Stomach (tissue), 9 donors: Measurements from ENCODE around the gene WNT9B. TPM values are rescaled to one million over a fixed set of nuclear protein-coding genes. Genes with fewer than 3 reads are reported as not detected.

Source experiments
- DNase-seq, 2 donors: peaks; one replicate each; pipeline versions ENCODE4 v3.0.0 to v3.0.0-alpha.2; 2013 to 2019
- H3K27ac ChIP-seq, 5 donors: fragments of 200-600 bp in 4 of 5; sonication (generic) in 4 of 5; one replicate each; pipeline ENCODE4 v1.5.1; 2013 to 2019; ENCODE audit warnings: mild to moderate bottlenecking in 1 of 5, moderate library complexity in 1 of 5
- H3K27me3 ChIP-seq, 3 donors: fragments of 200-600 bp; sonication (generic); one replicate each; pipeline ENCODE4 v1.5.1; 2017 to 2019; ENCODE audit warnings: mixed run types in 1 of 3
- H3K36me3 ChIP-seq, 4 donors: fragments of 200-600 bp; sonication (generic); 1 replicate in 3 of 4; 2 replicates in 1 of 4; pipeline ENCODE4 v1.5.1; 2016 to 2019
- H3K4me1 ChIP-seq, 4 donors: fragments of 200-600 bp; sonication (generic); one replicate each; pipeline ENCODE4 v1.5.1; 2016 to 2019
- H3K4me3 ChIP-seq, 4 donors: fragments of 200-600 bp; sonication (generic) in 3 of 4; one replicate each; pipeline ENCODE4 v1.5.1; 2016 to 2019; ENCODE audit warnings: mild to moderate bottlenecking in 1 of 4
- H3K9me3 ChIP-seq, 4 donors: fragments of 200-600 bp; sonication (generic); one replicate each; pipeline ENCODE4 v1.5.1; 2016 to 2019
- CTCF ChIP-seq, 7 experiments: fragments of 450-650 bp in 4 of 7; fragments of 200-600 bp in 3 of 7; sonication (generic) in 3 of 7; IDR thresholded peaks; one replicate each; pipeline ENCODE4 v1.5.1; 2016 to 2019; ENCODE audit warnings: antibody characterized with exemption in 7 of 7, control low read depth in 2 of 7, mild to moderate bottlenecking in 1 of 7
- EP300 ChIP-seq: sonication (generic); formaldehyde crosslinking; IDR thresholded peaks from one replicate; pipeline ENCODE4 v1.6.1; 2017; ENCODE audit warnings: antibody characterized with exemption
- POLR2A ChIP-seq, 4 donors: fragments of 450-650 bp; IDR thresholded peaks; one replicate each; pipeline ENCODE4 v1.6.1; 2016; ENCODE audit warnings: antibody characterized with exemption in 4 of 4, control low read depth in 2 of 4, mild to moderate bottlenecking in 1 of 4, moderate library complexity in 1 of 4
- POLR2AphosphoS5 ChIP-seq, 3 donors: sonication (generic); formaldehyde crosslinking; IDR thresholded peaks; one replicate each; pipeline ENCODE4 v1.6.1; 2016; ENCODE audit warnings: antibody characterized with exemption in 3 of 3
- WGBS, 5 donors: extraction: QIAGEN DNeasy Blood & Tissue Kit in 3 of 5; methylation state at CpG; one replicate each; pipeline versions ENCODE4 v1.1.5 to v1.1.7; 2013 to 2018; 5-methylcytosine and 5-hydroxymethylcytosine counted together
- intact Hi-C: fragments of 100-400 bp; cut with DNase I; formaldehyde crosslinking; loops from one replicate; pipeline ENCODE4 v1.15.1; 2023; ENCODE audit warnings: low total_unique reads
- polyA plus RNA-seq, 3 donors: library from polyadenylated mRNA; stranded (reverse); fragments of 200-250 nt; gene quantifications; one replicate each; pipeline ENCODE4 v1.2.3, GENCODE V29; 2013
- total RNA-seq, 5 donors: library from RNA; depleted of rRNA; stranded (reverse); fragments of >200 nt; gene quantifications; one replicate each; pipeline versions ENCODE4 v1.1.0 to v1.2.3, GENCODE V29; 2014 to 2016
- donor health status: healthy with polysubstance abuse.
- donor health status: Bipolar disorder and iron deficiency.
- donor health status: healthy.

WNT9B gene
- total and polyA plus RNA-seq, 8 donors: 0.05 TPM; not detected in 7

- WGBS, 5 donors: 89 to 94% (median 93%) methylated on average over 3 of the region's 3 CpGs
- peaks cover 10 to 16% (median 15%) of the 10 kb centered on the region in 4 donors for H3K4me1 ChIP-seq
- no peak overlapping the region for H3K27ac ChIP-seq
- no peak for DNase-seq
- no peak overlapping the region for H3K4me3 ChIP-seq
- no peak for TF ChIP-seq CTCF (IDR thresholded peaks at IDR 0.05)
- no peak for TF ChIP-seq POLR2AphosphoS5 (IDR thresholded peaks at IDR 0.05)
- H3K27me3 ChIP-seq: peaks cover 15 to 66% (median 28%) of the 10 kb centered on the region in 3 donors
- no peaks in the 10 kb centered on the region for H3K9me3 ChIP-seq
- intact Hi-C loops: no loop called here
- no peaks in the 10 kb centered on the region for H3K36me3 ChIP-seq
Measured at GRCh38 chr17:46854515-46854914, 3.1 kb downstream of the WNT9B start.

- no peak for TF ChIP-seq CTCF (IDR thresholded peaks at IDR 0.05)
- no peak for TF ChIP-seq POLR2A (IDR thresholded peaks at IDR 0.05)
- TF ChIP-seq EP300: no peak
- no peak for TF ChIP-seq POLR2AphosphoS5 (IDR thresholded peaks at IDR 0.05)
- WGBS, 5 donors: 66 to 78% (median 77%) methylated on average over 4 of the region's 4 CpGs
- H3K27me3 ChIP-seq: peaks cover 15 to 61% (median 28%) of the 10 kb centered on the region in 3 donors
Measured at GRCh38 chr17:46854948-46855347, 3.6 kb downstream of the WNT9B start.

GRCh38 chr17:46857600-46857999 lies 6.2 kb downstream of the WNT9B start:
- H3K27ac ChIP-seq: no peak overlapping the region
- intact Hi-C loops: no loop called here
- TF ChIP-seq CTCF (IDR thresholded peaks at IDR 0.05): no peak
- TF ChIP-seq POLR2AphosphoS5 (IDR thresholded peaks at IDR 0.05): no peak
- no peak for TF ChIP-seq EP300
- TF ChIP-seq POLR2A (IDR thresholded peaks at IDR 0.05): no peak
- WGBS, 5 donors: 88 to 100% (median 97%) methylated on average over 1 of the region's 1 CpG
- no peak for DNase-seq
- H3K27me3 ChIP-seq: peaks cover 0 to 46% (median 5%) of the 10 kb centered on the region in 3 donors
- H3K4me1 ChIP-seq: no peaks in the 10 kb centered on the region
- no peaks in the 10 kb centered on the region for H3K9me3 ChIP-seq
- no peaks in the 10 kb centered on the region for H3K36me3 ChIP-seq
- no peak overlapping the region for H3K4me3 ChIP-seq

More at GRCh38 chr17:46854948-46855347, 3.6 kb downstream of the WNT9B start:
- H3K9me3 ChIP-seq: no peaks in the 10 kb centered on the region
- H3K4me1 ChIP-seq: peaks cover 10 to 16% (median 15%) of the 10 kb centered on the region in 4 donors
- no peak overlapping the region for H3K4me3 ChIP-seq
- intact Hi-C loops: no loop called here
- no peak overlapping the region for H3K27ac ChIP-seq
- no peak for DNase-seq
- no peaks in the 10 kb centered on the region for H3K36me3 ChIP-seq

GRCh38 chr17:46859996-46860395 lies 8.6 kb downstream of the WNT9B start:
- H3K27ac ChIP-seq: no peak overlapping the region
- DNase-seq: no peak
- no peaks in the 10 kb centered on the region for H3K4me1 ChIP-seq
- TF ChIP-seq EP300: no peak
- TF ChIP-seq CTCF (IDR thresholded peaks at IDR 0.05): no peak
- no peak for TF ChIP-seq POLR2AphosphoS5 (IDR thresholded peaks at IDR 0.05)
- TF ChIP-seq POLR2A (IDR thresholded peaks at IDR 0.05): no peak
- intact Hi-C loops: no loop called here
- no peaks in the 10 kb centered on the region for H3K9me3 ChIP-seq
- peaks cover 0 to 46% (median 0%) of the 10 kb centered on the region in 3 donors for H3K27me3 ChIP-seq
- no peak overlapping the region for H3K4me3 ChIP-seq
- H3K36me3 ChIP-seq: no peaks in the 10 kb centered on the region
- WGBS, 5 donors: 71 to 74% (median 72%) methylated on average over 5 of the region's 5 CpGs
